ENCODE data around the gene SMG5.
"Not testable (repeated sequence)": the region's sequence is repeated elsewhere in the genome, so short reads cannot be mapped to it uniquely, and the experiment has no call there.

The SMG5 gene

DNA sequence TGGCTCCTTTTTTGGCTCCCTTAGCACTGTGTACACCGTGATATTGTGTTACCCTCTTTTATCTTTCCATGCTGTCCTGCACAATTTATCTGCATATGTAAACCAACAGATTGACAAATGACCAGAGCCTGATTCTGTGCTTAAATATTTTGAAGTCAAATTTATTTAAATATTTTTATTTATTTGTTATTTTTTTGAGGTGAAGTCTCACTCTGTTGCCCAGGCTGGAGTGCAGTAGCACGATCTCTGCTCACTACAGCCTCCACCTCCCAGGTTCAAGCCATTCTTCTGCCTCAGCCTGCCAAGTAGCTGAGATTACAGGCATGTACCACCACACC lies 57.0 kb downstream of the SMG5 start:
- TF ChIP-seq ZFX (IDR thresholded peaks at IDR 0.05; ENCODE audit: borderline replicate concordance) (no peak), CTCF (IDR thresholded peaks at IDR 0.05) (peak; percentile 39)
- peak overlapping the region; percentile 37 for H3K27ac ChIP-seq

GRCh38 chr1:156221986-156222692 lies 60.5 kb downstream of the SMG5 start:
- TF ChIP-seq CTCF (IDR thresholded peaks at IDR 0.05) (no peak), ZFX (IDR thresholded peaks at IDR 0.05; ENCODE audit: borderline replicate concordance) (no peak)
- H3K27ac ChIP-seq = no peak overlapping the region

- TF ChIP-seq ZFX (IDR thresholded peaks at IDR 0.05; ENCODE audit: borderline replicate concordance) (no peak), CTCF (IDR thresholded peaks at IDR 0.05) (no peak)
- H3K27ac ChIP-seq = no peak overlapping the region
These were observed 62.4 kb downstream of the SMG5 start for GRCh38 chr1:156220226-156220625.

DNA sequence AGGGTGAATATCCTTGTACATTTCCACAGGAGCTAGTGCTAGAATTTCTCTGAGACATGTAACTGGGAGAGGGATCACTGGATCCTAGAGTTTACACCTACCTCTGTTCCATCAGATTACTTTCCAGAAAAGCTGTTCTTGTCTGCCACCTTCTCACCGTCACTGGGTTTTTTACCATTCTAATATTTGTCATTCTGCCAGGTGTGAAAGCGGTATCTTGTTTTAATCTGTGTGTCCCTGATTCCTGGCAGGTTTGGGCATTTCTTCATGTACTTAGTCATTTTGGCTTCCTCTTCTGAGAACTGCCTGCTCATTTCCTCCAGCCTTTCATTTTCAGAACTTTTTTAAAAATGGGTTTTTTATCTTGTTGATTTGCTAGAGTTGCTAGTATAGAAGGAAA lies 64.8 kb downstream of the SMG5 start:
- TF ChIP-seq CTCF (IDR thresholded peaks at IDR 0.05) (no peak), ZFX (IDR thresholded peaks at IDR 0.05; ENCODE audit: borderline replicate concordance) (no peak)
- peak overlapping the region; percentile 16 for H3K27ac ChIP-seq

DNA sequence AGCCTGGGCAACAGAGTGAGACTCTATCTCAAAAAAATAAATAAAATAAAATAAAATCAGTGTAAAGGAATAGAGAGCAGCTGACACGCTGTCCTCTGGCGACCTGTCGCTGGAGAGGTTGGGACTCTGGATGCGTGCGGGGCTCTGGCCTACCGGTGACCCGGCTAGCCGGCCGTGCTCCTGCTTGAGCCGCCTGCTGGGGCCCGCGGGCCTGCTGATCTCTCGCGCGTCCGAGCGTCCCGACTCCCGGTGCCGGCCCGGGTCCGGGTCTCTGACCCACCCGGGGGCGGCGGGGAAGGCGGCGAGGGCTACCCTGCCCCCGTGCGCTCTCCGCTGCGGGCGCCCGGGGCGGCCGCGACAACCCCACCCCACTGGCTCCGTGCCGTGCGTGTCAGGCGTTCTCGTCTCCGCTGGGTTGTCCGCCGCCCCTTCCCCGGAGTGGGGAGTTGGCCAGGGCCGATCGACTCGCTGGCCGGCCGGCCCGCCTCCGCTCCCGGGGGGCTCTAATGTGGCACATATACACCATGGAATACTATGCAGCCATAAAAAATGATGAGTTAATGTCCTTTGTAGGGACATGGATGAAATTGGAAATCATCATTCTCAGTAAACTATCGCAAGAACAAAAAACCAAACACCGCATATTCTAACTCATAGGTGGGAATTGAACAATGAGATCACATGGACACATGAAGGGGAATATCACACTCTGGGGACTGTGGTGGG lies 66.1 kb downstream of the SMG5 start:
- not testable (repeated sequence) for H3K27ac ChIP-seq

DNA sequence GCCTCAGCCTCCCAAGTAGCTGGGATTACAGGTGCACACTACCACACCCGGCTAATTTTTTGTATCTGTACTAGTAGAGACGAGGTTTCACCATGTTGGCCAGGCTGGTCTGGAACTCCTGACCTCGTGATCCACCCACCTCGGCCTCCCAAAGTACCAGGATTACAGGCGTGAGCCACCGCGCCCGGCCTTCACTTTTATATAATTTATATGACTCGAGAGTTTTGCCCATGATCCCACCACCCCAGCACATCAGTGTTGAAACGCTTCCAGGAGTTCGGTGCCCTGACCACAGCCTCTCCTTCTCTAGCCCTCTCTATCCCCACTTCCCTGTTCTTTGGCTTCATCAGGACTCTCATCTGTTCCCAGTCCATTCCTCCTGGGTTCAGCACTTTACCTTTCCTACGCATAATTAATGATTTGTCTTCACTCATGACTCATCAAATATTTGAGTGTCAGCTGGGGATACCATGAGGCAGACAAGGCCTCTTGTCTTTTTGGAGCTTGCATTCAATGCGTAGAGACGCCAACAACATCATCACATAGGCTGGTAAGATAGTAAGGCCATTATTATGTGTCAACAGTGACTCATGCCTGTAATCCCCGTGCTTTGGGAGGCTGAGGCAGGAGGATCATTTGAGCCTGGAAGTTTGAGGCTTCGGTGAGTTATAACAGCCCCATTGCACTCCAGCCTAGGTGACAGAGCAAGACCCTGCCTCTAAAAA lies 68.4 kb downstream of the SMG5 start:
- H3K27ac ChIP-seq = peak overlapping the region; percentile 93
- TF ChIP-seq CTCF (IDR thresholded peaks at IDR 0.05) (no peak), ZFX (IDR thresholded peaks at IDR 0.05; ENCODE audit: borderline replicate concordance) (no peak)

GRCh38 chr1:156213644-156213966 lies 69.0 kb downstream of the SMG5 start:
- TF ChIP-seq CTCF (IDR thresholded peaks at IDR 0.05) (no peak), ZFX (IDR thresholded peaks at IDR 0.05; ENCODE audit: borderline replicate concordance) (no peak)
- H3K27ac ChIP-seq = peak overlapping the region; percentile 93
